Mesenchymal stem cell (in vitro differentiated cells and primary cell): ENCODE results near the gene SOX15.

ENCODE experiments used
- DNase-seq: peaks from one replicate; pipeline ENCODE4 v3.0.0-alpha.2; 2013
- H2AFZ ChIP-seq: one replicate; pipeline ENCODE4 v1.6.1; 2013; ENCODE audit warnings: low read depth, mild to moderate bottlenecking, control low read depth, inconsistent platforms, low read length, moderate library complexity
- H2AK5ac ChIP-seq: 2 replicates; pipeline ENCODE4 v1.6.1; 2013; ENCODE audit warnings: low read length, moderate library complexity, mild to moderate bottlenecking, inconsistent platforms; ENCODE audit not compliant: severe bottlenecking
- H2BK120ac ChIP-seq: one replicate; pipeline ENCODE4 v1.6.1; 2013; ENCODE audit warnings: low read depth, mild to moderate bottlenecking, inconsistent platforms, low read length, moderate library complexity
- H2BK12ac ChIP-seq, 2 experiments: one replicate each; pipeline ENCODE4 v1.6.1; 2013; ENCODE audit warnings: inconsistent platforms in 2 of 2, low read length in 2 of 2, mild to moderate bottlenecking in 2 of 2, moderate library complexity in 2 of 2, control low read depth in 1 of 2
- H2BK15ac ChIP-seq: one replicate; pipeline ENCODE4 v1.6.1; 2013; ENCODE audit warnings: mild to moderate bottlenecking, low read depth, inconsistent platforms; ENCODE audit not compliant: poor library complexity, severe bottlenecking
- H2BK5ac ChIP-seq: 2 replicates; pipeline ENCODE4 v1.6.1; 2013; ENCODE audit warnings: low read depth, mild to moderate bottlenecking, low read length, control low read depth, inconsistent platforms; ENCODE audit not compliant: poor library complexity, severe bottlenecking
- H3K14ac ChIP-seq, 2 experiments: one replicate each; pipeline ENCODE4 v1.6.1; 2013; ENCODE audit warnings: inconsistent platforms in 2 of 2, low read length in 2 of 2, control low read depth in 1 of 2, mild to moderate bottlenecking in 1 of 2, moderate library complexity in 1 of 2
- H3K18ac ChIP-seq, 2 experiments: one replicate each; pipeline ENCODE4 v1.6.1; 2013; ENCODE audit warnings: inconsistent platforms in 2 of 2, low read length in 2 of 2, control low read depth in 1 of 2, low read depth in 1 of 2, mild to moderate bottlenecking in 1 of 2
- H3K23ac ChIP-seq, 2 experiments: one replicate each; pipeline ENCODE4 v1.6.1; 2013; ENCODE audit warnings: inconsistent platforms in 2 of 2, low read length in 2 of 2, mild to moderate bottlenecking in 2 of 2, moderate library complexity in 2 of 2, control low read depth in 1 of 2
- H3K27ac ChIP-seq: 2 replicates; pipeline ENCODE4 v1.5.1; 2013; ENCODE audit warnings: mild to moderate bottlenecking, moderate library complexity, low read length, control low read depth, inconsistent platforms; ENCODE audit not compliant: poor library complexity, severe bottlenecking
- H3K27me3 ChIP-seq, 2 experiments: 2 replicates each; pipeline versions ENCODE4 v1.6.1 to v1.7.0; 2013; ENCODE audit warnings: low read length in 2 of 2, mild to moderate bottlenecking in 2 of 2, moderate library complexity in 2 of 2, control low read depth in 1 of 2, inconsistent platforms in 1 of 2; ENCODE audit not compliant: control insufficient read depth in 1 of 2, insufficient read depth in 1 of 2
- H3K36me3 ChIP-seq, 2 experiments: 2 replicates each; pipeline versions ENCODE4 v1.6.1 to v1.7.0; 2013; ENCODE audit warnings: low read length in 2 of 2, control low read depth in 1 of 2, inconsistent platforms in 1 of 2, low read depth in 1 of 2, mild to moderate bottlenecking in 1 of 2; ENCODE audit not compliant: insufficient read depth in 2 of 2, control insufficient read depth in 1 of 2
- H3K4ac ChIP-seq, 2 experiments: one replicate each; pipeline ENCODE4 v1.6.1; 2013; ENCODE audit warnings: inconsistent platforms in 2 of 2, low read length in 2 of 2, mild to moderate bottlenecking in 2 of 2, moderate library complexity in 2 of 2, control low read depth in 1 of 2, low read depth in 1 of 2
- H3K4me1 ChIP-seq: 2 replicates; pipeline ENCODE4 v1.6.1; 2013; ENCODE audit warnings: low read depth, low read length, control low read depth; ENCODE audit not compliant: control insufficient read depth, insufficient read depth
- H3K4me2 ChIP-seq: 2 replicates; pipeline ENCODE4 v1.6.1; 2013; ENCODE audit warnings: low read length, mild to moderate bottlenecking, inconsistent platforms; ENCODE audit not compliant: poor library complexity, severe bottlenecking
- H3K4me3 ChIP-seq, 2 experiments: 2 replicates each; pipeline versions ENCODE4 v1.5.1 to v1.7.0; 2013; ENCODE audit warnings: low read length in 2 of 2, mild to moderate bottlenecking in 2 of 2, control low read depth in 1 of 2, low read depth in 1 of 2; ENCODE audit not compliant: insufficient read depth in 1 of 2
- H3K79me1 ChIP-seq: replicated peaks from 2 replicates; pipeline ENCODE4 v1.6.1; 2013; ENCODE audit warnings: mild to moderate bottlenecking, control low read depth, low read length, inconsistent platforms; ENCODE audit not compliant: poor library complexity, severe bottlenecking
- H3K9ac ChIP-seq: 2 replicates; pipeline ENCODE4 v1.7.0; 2013; ENCODE audit warnings: mild to moderate bottlenecking, low read length, moderate library complexity
- H3K9me3 ChIP-seq: 2 replicates; pipeline ENCODE4 v1.7.0; 2013; ENCODE audit warnings: mild to moderate bottlenecking, low read length; ENCODE audit not compliant: control insufficient read depth
- H4K8ac ChIP-seq: one replicate; pipeline ENCODE4 v1.6.1; 2013; ENCODE audit warnings: inconsistent platforms, mild to moderate bottlenecking, low read length, moderate library complexity
- H4K91ac ChIP-seq: one replicate; pipeline ENCODE4 v1.6.1; 2013; ENCODE audit warnings: mild to moderate bottlenecking, low read length, inconsistent platforms
- WGBS: methylation state at CpG from one replicate; pipeline ENCODE4 v1.1.7; 2013; ENCODE audit warnings: mixed read lengths; 5-methylcytosine and 5-hydroxymethylcytosine counted together

SOX15 gene

DNA sequence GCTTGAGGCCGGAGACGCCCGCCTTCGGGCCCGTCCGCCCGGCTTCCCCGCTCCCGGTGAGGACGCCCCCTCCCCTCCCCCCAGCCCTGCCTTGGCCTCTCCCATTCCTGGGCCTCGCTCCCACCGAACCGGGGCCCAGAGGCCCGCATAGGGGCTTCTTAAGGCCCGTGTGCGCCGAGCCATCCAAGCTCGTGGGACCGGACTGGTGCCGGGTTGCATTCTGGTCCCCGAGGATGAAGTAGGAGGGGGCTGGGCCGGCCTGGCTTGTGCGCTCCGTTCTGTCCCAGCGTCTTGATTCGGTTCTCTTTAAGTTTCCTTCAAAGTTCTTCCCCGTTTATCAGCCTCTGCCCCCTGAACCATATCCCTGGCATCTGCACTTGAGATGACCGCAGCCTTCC lies 27.7 kb downstream of the SOX15 start:
- Histone ChIP-seq H2AFZ (no peak overlapping the region), H2AK5ac (peak overlapping the region; percentile 9), H3K9ac (peak overlapping the region; percentile 96), H3K23ac (no peak overlapping the region), H3K4me3 (peak overlapping the region; percentile 82 to 96), H3K4me2 (peak overlapping the region; percentile 89), H3K14ac (no peak overlapping the region), H3K79me1 (peaks cover 16% of the 10 kb centered on the region), H2BK12ac (no peak overlapping the region), H2BK5ac (no peak overlapping the region), H3K4ac (peak overlapping the region; percentile 58 to 85), H3K27me3 (no peaks in the 10 kb centered on the region), H3K27ac (peak overlapping the region; percentile 14), H3K4me1 (peaks cover 26% of the 10 kb centered on the region), H2BK15ac (peak overlapping the region; percentile 77), H2BK120ac (peak overlapping the region; percentile 50), H4K8ac (peak overlapping the region; percentile 82), H4K91ac (no peak overlapping the region), H3K18ac (peak overlapping the region in 1 of 2 experiments; percentile 91), H3K36me3 (peaks cover 34% of the 10 kb centered on the region in 2 experiments), H3K9me3 (no peaks in the 10 kb centered on the region)
- WGBS, result 2% methylated on average over 21 of the region's 28 CpGs
- DNase-seq, result no peak

DNA sequence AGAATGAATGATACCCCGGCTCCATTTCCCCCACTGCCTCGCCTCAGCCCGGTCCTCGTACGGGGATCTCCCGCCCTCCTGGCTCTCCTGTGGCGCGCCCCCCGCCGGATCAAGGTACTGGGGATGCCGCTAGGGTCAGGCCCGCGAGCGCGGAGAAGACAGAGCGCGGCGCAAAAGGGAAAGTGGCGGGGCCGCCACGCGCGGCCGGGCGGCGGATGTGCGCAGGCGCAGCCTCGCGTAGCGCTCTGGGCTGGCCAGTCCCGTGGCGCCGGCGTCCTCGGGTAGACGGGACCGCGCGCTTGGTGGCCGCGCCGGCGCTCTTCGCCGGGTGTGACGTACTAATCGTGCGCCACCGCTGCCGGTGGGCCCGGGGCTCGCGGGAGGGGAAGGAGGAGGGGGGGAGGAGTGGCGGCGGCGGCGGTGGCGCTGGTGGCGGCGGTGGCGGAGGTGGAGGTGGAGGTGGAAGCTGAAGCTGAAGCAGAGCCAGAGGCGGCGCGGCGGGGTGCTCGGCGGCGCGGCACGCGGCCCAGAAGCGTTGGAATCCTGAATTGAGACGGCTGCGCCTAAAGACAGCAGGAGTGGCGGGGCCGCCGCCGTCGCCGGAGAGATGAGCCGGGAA lies 28.2 kb downstream of the SOX15 start, which contains the start of gene SENP3:
TSS of gene SENP3 (plus strand) at position 331 of the 619 bp plus-strand sequence. CDS start 1,158 bp downstream, outside the sequence.
- Histone ChIP-seq H3K18ac (peak within 1 kb of the TSS in 1 of 2 experiments; percentile 91), H4K8ac (peak within 1 kb of the TSS; percentile 82), H2BK5ac (no peak within 1 kb of the TSS), H3K4me2 (peak within 1 kb of the TSS; percentile 89), H3K9me3 (no peaks in the 10 kb centered on the region), H3K4me3 (peak within 1 kb of the TSS; percentile 82 to 96), H3K27ac (peak within 1 kb of the TSS; percentile 33), H3K14ac (peak within 1 kb of the TSS in 1 of 2 experiments; percentile 61), H3K23ac (peak within 1 kb of the TSS in 1 of 2 experiments; percentile 42), H4K91ac (peak within 1 kb of the TSS; percentile 81), H3K9ac (peak within 1 kb of the TSS; percentile 96), H3K27me3 (no peaks in the 10 kb centered on the region), H3K4ac (peak within 1 kb of the TSS; percentile 58 to 85), H2BK120ac (peak within 1 kb of the TSS; percentile 50), H2AK5ac (peak within 1 kb of the TSS; percentile 9), H2BK12ac (no peak within 1 kb of the TSS), H3K79me1 (peaks cover 16% of the 10 kb centered on the region), H2BK15ac (peak within 1 kb of the TSS; percentile 77), H2AFZ (peak within 1 kb of the TSS; percentile 87), H3K36me3 (peaks cover 29 to 31% of the 10 kb centered on the region in 2 experiments), H3K4me1 (peaks cover 26% of the 10 kb centered on the region)
- WGBS, result under 1% methylated on average over 50 of the region's 82 CpGs
- DNase-seq, result peak; percentile 91

DNA sequence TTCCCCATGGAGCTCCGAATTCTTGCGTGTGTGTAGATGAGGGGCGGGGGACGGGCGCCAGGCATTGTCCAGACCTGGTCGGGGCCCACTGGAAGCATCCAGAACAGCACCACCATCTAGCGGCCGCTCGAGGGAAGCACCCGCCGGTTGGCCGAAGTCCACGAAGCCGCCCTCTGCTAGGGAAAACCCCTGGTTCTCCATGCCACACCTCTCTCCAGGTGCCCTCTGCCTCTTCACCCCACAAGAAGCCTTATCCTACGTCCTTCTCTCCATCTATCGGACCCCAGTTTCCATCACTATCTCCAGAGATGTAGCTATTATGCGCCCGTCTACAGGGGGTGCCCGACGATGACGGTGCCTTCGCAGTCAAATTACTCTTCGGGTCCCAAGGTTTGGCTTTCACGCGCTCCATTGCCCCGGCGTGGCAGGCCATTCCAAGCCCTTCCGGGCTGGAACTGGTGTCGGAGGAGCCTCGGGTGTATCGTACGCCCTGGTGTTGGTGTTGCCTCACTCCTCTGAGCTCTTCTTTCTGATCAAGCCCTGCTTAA lies 28.8 kb downstream of the SOX15 start:
- H3K4me1 ChIP-seq, result peaks cover 26% of the 10 kb centered on the region
- H3K79me1 ChIP-seq, result peaks cover 16% of the 10 kb centered on the region
- no peak overlapping the region for H3K23ac ChIP-seq
- peak overlapping the region; percentile 79 to 96 for H3K4me3 ChIP-seq
- H3K14ac ChIP-seq, result no peak overlapping the region
- no peaks in the 10 kb centered on the region for H3K9me3 ChIP-seq
- H3K36me3 ChIP-seq, result peaks cover 24 to 27% of the 10 kb centered on the region in 2 experiments
- H3K4me2 ChIP-seq, result peak overlapping the region; percentile 82
- H2BK120ac ChIP-seq, result no peak overlapping the region
- H2BK12ac ChIP-seq, result no peak overlapping the region
- H2BK15ac ChIP-seq, result no peak overlapping the region
- no peak overlapping the region for H3K4ac ChIP-seq
- DNase-seq, result peak; percentile 87
- H2AFZ ChIP-seq, result peak overlapping the region; percentile 87
- no peak overlapping the region for H2AK5ac ChIP-seq
- H3K18ac ChIP-seq, result peak overlapping the region in 1 of 2 experiments; percentile 69
- peak overlapping the region; percentile 33 for H3K27ac ChIP-seq
- peak overlapping the region; percentile 85 for H3K9ac ChIP-seq
- H4K91ac ChIP-seq, result no peak overlapping the region
- H2BK5ac ChIP-seq, result no peak overlapping the region
- H4K8ac ChIP-seq, result peak overlapping the region; percentile 56
- under 1% methylated on average over 28 of the region's 32 CpGs for WGBS
- H3K27me3 ChIP-seq, result no peaks in the 10 kb centered on the region
